WTC11 (cell line): Measurements from ENCODE around the gene CCDC150. TPM values are rescaled to one million over a fixed set of nuclear protein-coding genes. Genes with fewer than 3 reads are reported as not detected.

Experiments
- ATAC-seq: fragments of 200-7000 bp; cut with Tn5 transposase; 2 replicates; pipeline ENCODE4 v1.10.0; 2021; ENCODE audit warnings: mild to moderate bottlenecking, moderate library complexity
- CTCF ChIA-PET: fragments of 300-600 bp; sonication (Branson Sonifier 250); formaldehyde crosslinking; loops from one replicate; lab custom pipeline; 2021; ENCODE audit warnings: antibody characterized with exemption; lab: Charles Lee
- POLR2A ChIA-PET: fragments of 350-600 bp; sonication (Branson Sonifier 250); formaldehyde crosslinking; loops from one replicate; lab custom pipeline; 2021; ENCODE audit warnings: antibody characterized with exemption; lab: Charles Lee
- DNase-seq: peaks from one replicate; pipeline ENCODE4 v3.0.0; 2021; ENCODE audit warnings: low spot score
- H3K27ac Mint-ChIP-seq: 2 replicates; pipeline ENCODE4 v1.8.0; 2021; ENCODE audit warnings: mixed read lengths
- H3K27me3 Mint-ChIP-seq: 2 replicates; pipeline ENCODE4 v1.8.0; 2021; ENCODE audit warnings: low read depth, mild to moderate bottlenecking, moderate library complexity, mixed read lengths
- H3K36me3 Mint-ChIP-seq: 2 replicates; pipeline ENCODE4 v1.8.0; 2021; ENCODE audit warnings: mixed read lengths
- H3K4me1 Mint-ChIP-seq: 2 replicates; pipeline ENCODE4 v1.8.0; 2022; ENCODE audit warnings: mixed read lengths
- H3K4me3 Mint-ChIP-seq: 2 replicates; pipeline ENCODE4 v1.8.0; 2021; ENCODE audit warnings: mild to moderate bottlenecking, moderate library complexity, mixed read lengths
- H3K9me3 Mint-ChIP-seq: 2 replicates; pipeline ENCODE4 v1.8.0; 2021; ENCODE audit warnings: mixed read lengths
- ATF6 ChIP-seq: sonication (generic); formaldehyde crosslinking; IDR thresholded peaks from 2 replicates; pipeline ENCODE4 v1.8.1; 2023; ENCODE audit warnings: mild to moderate bottlenecking, missing genetic modification reagents
- CBFB ChIP-seq: sonication (generic); formaldehyde crosslinking; IDR thresholded peaks from 2 replicates; pipeline ENCODE4 v1.8.1; 2022; ENCODE audit warnings: mild to moderate bottlenecking, low read depth, missing genetic modification reagents
- CTCF ChIP-seq: fragments of 200-600 bp; IDR thresholded peaks from 2 replicates; pipeline ENCODE4 v1.8.0; 2022; ENCODE audit warnings: antibody characterized with exemption
- E2F4 ChIP-seq: sonication (generic); formaldehyde crosslinking; IDR thresholded peaks from 2 replicates; pipeline ENCODE4 v1.8.1; 2022; ENCODE audit warnings: low read depth, mild to moderate bottlenecking, moderate library complexity, missing genetic modification reagents, borderline replicate concordance
- ETV6 ChIP-seq: sonication (generic); formaldehyde crosslinking; IDR thresholded peaks from 2 replicates; pipeline ENCODE4 v1.8.1; 2022; ENCODE audit warnings: mild to moderate bottlenecking, missing genetic modification reagents
- FOXJ3 ChIP-seq: sonication (generic); formaldehyde crosslinking; IDR thresholded peaks from 2 replicates; pipeline ENCODE4 v1.9.0; 2021; ENCODE audit warnings: missing genetic modification reagents, mild to moderate bottlenecking, borderline replicate concordance
- HMGA2 ChIP-seq: fragments of 250-450 bp; sonication (Bioruptor Pico); IDR thresholded peaks from 2 replicates; pipeline ENCODE4 v1.4.0; 2021; ENCODE audit warnings: mild to moderate bottlenecking, moderate library complexity
- JUN ChIP-seq: sonication (generic); formaldehyde crosslinking; IDR thresholded peaks from 2 replicates; pipeline ENCODE4 v1.8.0; 2023; ENCODE audit warnings: mild to moderate bottlenecking, missing genetic modification reagents
- KAT7 ChIP-seq: sonication (generic); formaldehyde crosslinking; IDR thresholded peaks from 2 replicates; pipeline ENCODE4 v1.8.1; 2023; ENCODE audit warnings: missing genetic modification reagents, mild to moderate bottlenecking, borderline replicate concordance
- NFYB ChIP-seq: sonication (generic); formaldehyde crosslinking; conservative IDR thresholded peaks from 2 replicates; pipeline ENCODE4 v1.8.0; 2022; ENCODE audit warnings: low read depth, missing genetic modification reagents
- NR2C2 ChIP-seq: sonication (generic); formaldehyde crosslinking; IDR thresholded peaks from 2 replicates; pipeline ENCODE4 v1.8.0; 2022; ENCODE audit warnings: mild to moderate bottlenecking, missing genetic modification reagents
- PRDM15 ChIP-seq: sonication (generic); formaldehyde crosslinking; IDR thresholded peaks from 2 replicates; pipeline ENCODE4 v1.8.0; 2022; ENCODE audit warnings: missing genetic modification reagents
- SMAD4 ChIP-seq: sonication (generic); formaldehyde crosslinking; IDR thresholded peaks from 2 replicates; pipeline ENCODE4 v1.8.0; 2022; ENCODE audit warnings: mild to moderate bottlenecking, missing genetic modification reagents
- STAT6 ChIP-seq: sonication (generic); formaldehyde crosslinking; conservative IDR thresholded peaks from 2 replicates; pipeline ENCODE4 v1.8.1; 2023; ENCODE audit warnings: mild to moderate bottlenecking, low read depth, missing genetic modification reagents, moderate library complexity
- USF2 ChIP-seq: sonication (generic); formaldehyde crosslinking; IDR thresholded peaks from 2 replicates; pipeline ENCODE4 v1.8.1; 2023; ENCODE audit warnings: mild to moderate bottlenecking, missing genetic modification reagents, moderate library complexity
- ZNF121 ChIP-seq: sonication (generic); formaldehyde crosslinking; IDR thresholded peaks from 2 replicates; pipeline ENCODE4 v1.8.0; 2023; ENCODE audit warnings: missing genetic modification reagents
- ZNF423 ChIP-seq: fragments of 250-450 bp; sonication (Bioruptor Pico); IDR thresholded peaks from 2 replicates; pipeline ENCODE4 v2.1.2; 2022; ENCODE audit warnings: mild to moderate bottlenecking, moderate library complexity
- ZNF512 ChIP-seq: sonication (generic); formaldehyde crosslinking; IDR thresholded peaks from 2 replicates; pipeline ENCODE4 v1.8.1; 2022; ENCODE audit warnings: missing genetic modification reagents, borderline replicate concordance
- total RNA-seq: library from RNA; stranded (reverse); gene quantifications from 3 replicates; pipeline ENCODE4 v1.2.3, GENCODE V29; 2021

Gene CCDC150
- total RNA-seq, 1 experiment from 2014 or later: 43.0 TPM

GRCh38 chr2:196591004-196591403 lies 48.5 kb upstream of the CCDC150 start:
- no peaks in the 10 kb centered on the region for H3K36me3 Mint-ChIP-seq
- ATAC-seq (no peak), DNase-seq (no peak)
- TF ChIP-seq USF2 (no peak), FOXJ3 (CRISPR knock-in tag) (no peak), HMGA2 (no peak), PRDM15 (CRISPR knock-in tag) (no peak), JUN (no peak), ATF6 (CRISPR knock-in tag) (no peak), ZNF512 (no peak), ETV6 (CRISPR knock-in tag) (no peak), CTCF (no peak), SMAD4 (CRISPR knock-in tag) (no peak), ZNF423 (no peak)
- peaks cover 16% of the 10 kb centered on the region for H3K4me1 Mint-ChIP-seq
- POLR2A ChIA-PET: no interaction called here
- H3K9me3 Mint-ChIP-seq: no peaks in the 10 kb centered on the region
- no peak overlapping the region for H3K27ac Mint-ChIP-seq
- no peak overlapping the region for H3K4me3 Mint-ChIP-seq
- CTCF ChIA-PET: no interaction called here
- peaks cover 49% of the 10 kb centered on the region for H3K27me3 Mint-ChIP-seq

GRCh38 chr2:196591621-196592022 lies 47.9 kb upstream of the CCDC150 start:
- Mint-ChIP-seq H3K36me3 (no peaks in the 10 kb centered on the region), H3K9me3 (no peaks in the 10 kb centered on the region), H3K4me1 (peaks cover 16% of the 10 kb centered on the region), H3K27ac (no peak overlapping the region), H3K27me3 (peaks cover 53% of the 10 kb centered on the region), H3K4me3 (peak overlapping the region; percentile 87)
- CTCF ChIA-PET: no interaction called here
- DNase-seq (no peak), ATAC-seq (no peak)
- POLR2A ChIA-PET: no interaction called here
- TF ChIP-seq E2F4 (CRISPR knock-in tag): no peak
- TF ChIP-seq NFYB (CRISPR knock-in tag): no peak
- TF ChIP-seq CBFB (CRISPR knock-in tag): no peak
- TF ChIP-seq PRDM15 (CRISPR knock-in tag): no peak
- TF ChIP-seq JUN: no peak
- no peak for TF ChIP-seq KAT7 (CRISPR knock-in tag)
- no peak for TF ChIP-seq HMGA2
- no peak for TF ChIP-seq ZNF121 (CRISPR knock-in tag)
- TF ChIP-seq NR2C2 (CRISPR knock-in tag): no peak
- TF ChIP-seq STAT6 (CRISPR knock-in tag): no peak
